ENCODE measurements around the gene GRXCR2.
"Not testable (repeated sequence)": the region's sequence is repeated elsewhere in the genome, so short reads cannot be mapped to it uniquely, and the experiment has no call there.

GRXCR2 gene

GRCh38 chr5:145872486-145872885 lies 328 bp downstream of the GRXCR2 start:
- DNase-seq, result no peak

GRCh38 chr5:145869753-145870152 lies 3.1 kb downstream of the GRXCR2 start:
- no peak for DNase-seq

- no peak for DNase-seq
Observed at GRCh38 chr5:145867806-145868205, 5.0 kb downstream of the GRXCR2 start.

GRCh38 chr5:145864432-145864831 lies 8.4 kb downstream of the GRXCR2 start:
- not testable (repeated sequence) for DNase-seq

GRCh38 chr5:145863003-145863402 lies 9.8 kb downstream of the GRXCR2 start:
- DNase-seq, result no peak

GRCh38 chr5:145859897-145860296 lies 12.9 kb downstream of the GRXCR2 start:
- no peak for DNase-seq

- DNase-seq, result no peak
Observed at GRCh38 chr5:145859453-145859852, 13.4 kb downstream of the GRXCR2 start.

- no peak for DNase-seq
Observed at GRCh38 chr5:145858959-145859358, 13.9 kb downstream of the GRXCR2 start.

- no peak for DNase-seq
Observed at GRCh38 chr5:145856285-145856818, 16.5 kb downstream of the GRXCR2 start.

GRCh38 chr5:145855763-145856267 lies 17.0 kb downstream of the GRXCR2 start:
- DNase-seq, result peak; percentile 29

GRCh38 chr5:145854651-145855258 lies 18.1 kb downstream of the GRXCR2 start:
- DNase-seq, result no peak

GRCh38 chr5:145853781-145854376 lies 18.9 kb downstream of the GRXCR2 start:
- no peak for DNase-seq

GRCh38 chr5:145852990-145853389 lies 19.8 kb downstream of the GRXCR2 start:
- DNase-seq, result no peak

- DNase-seq, result no peak
Observed at GRCh38 chr5:145848854-145849253, 24.0 kb downstream of the GRXCR2 start.

GRCh38 chr5:145847499-145848497 lies 25.0 kb downstream of the GRXCR2 start:
- DNase-seq, result no peak

GRCh38 chr5:145846081-145846480 lies 26.7 kb downstream of the GRXCR2 start:
- no peak for DNase-seq

- no peak for DNase-seq
Observed at GRCh38 chr5:145841299-145841698, 31.5 kb downstream of the GRXCR2 start.

- no peak for DNase-seq
Observed at GRCh38 chr5:145840458-145841132, 32.2 kb downstream of the GRXCR2 start.

GRCh38 chr5:145838276-145838675 lies 34.5 kb downstream of the GRXCR2 start:
- no peak for DNase-seq

- not testable (repeated sequence) for DNase-seq
Observed at GRCh38 chr5:145836241-145836640, 36.6 kb downstream of the GRXCR2 start.

GRCh38 chr5:145835848-145836239 lies 37.0 kb downstream of the GRXCR2 start:
- DNase-seq, result no peak

Data from NCI-H774 (cell line).